Small intestine (tissue), 7 donors: ENCODE measurements around the gene TEX35. TPM values are rescaled to one million over a fixed set of nuclear protein-coding genes. Genes with fewer than 3 reads are reported as not detected.

Source experiments
- DNase-seq, 2 donors: peaks; one replicate each; pipeline versions ENCODE4 v3.0.0 to v3.0.0-alpha.2; 2013
- FAIRE-seq: peaks from 2 replicates; lab custom pipeline; 2012; peaks lifted over from hg19 to GRCh38; lab: Jason Lieb, UNC
- H3K27ac ChIP-seq, 3 donors: one replicate each; pipeline ENCODE4 v1.5.1; 2013; ENCODE audit warnings: low read length in 2 of 3, mild to moderate bottlenecking in 2 of 3, control low read depth in 1 of 3, inconsistent platforms in 1 of 3, low read depth in 1 of 3, moderate library complexity in 1 of 3
- H3K27me3 ChIP-seq, 3 donors: one replicate each; pipeline ENCODE4 v1.6.1; 2013; ENCODE audit warnings: low read length in 3 of 3, inconsistent platforms in 1 of 3; ENCODE audit not compliant: control insufficient read depth in 3 of 3, insufficient read depth in 3 of 3
- H3K36me3 ChIP-seq, 3 donors: one replicate each; pipeline ENCODE4 v1.6.1; 2013; ENCODE audit warnings: low read length in 3 of 3, inconsistent platforms in 1 of 3, low read depth in 1 of 3, mild to moderate bottlenecking in 1 of 3, moderate library complexity in 1 of 3; ENCODE audit not compliant: control insufficient read depth in 3 of 3, insufficient read depth in 2 of 3
- H3K4me1 ChIP-seq, 3 donors: one replicate each; pipeline ENCODE4 v1.6.1; 2013; ENCODE audit warnings: low read length in 2 of 3, inconsistent platforms in 1 of 3, low read depth in 1 of 3, mild to moderate bottlenecking in 1 of 3, moderate library complexity in 1 of 3; ENCODE audit not compliant: control insufficient read depth in 3 of 3, insufficient read depth in 2 of 3
- H3K4me3 ChIP-seq, 3 donors: one replicate each; pipeline ENCODE4 v1.5.1; 2013; ENCODE audit warnings: low read length in 3 of 3, control low read depth in 1 of 3, inconsistent platforms in 1 of 3, low read depth in 1 of 3, mild to moderate bottlenecking in 1 of 3, moderate library complexity in 1 of 3
- H3K9me3 ChIP-seq, 2 donors: one replicate each; pipeline ENCODE4 v1.6.1; 2013; ENCODE audit warnings: low read depth in 1 of 2, low read length in 1 of 2; ENCODE audit not compliant: control insufficient read depth in 2 of 2, insufficient read depth in 1 of 2
- WGBS, 3 donors: extraction: QIAGEN DNeasy Blood & Tissue Kit; methylation state at CpG; one replicate each; pipeline ENCODE4 v1.1.7; 2013; 5-methylcytosine and 5-hydroxymethylcytosine counted together
- polyA plus RNA-seq, 4 donors: library from polyadenylated mRNA; stranded (reverse) in 3 of 4; unstranded in 1 of 4; fragments of 200-250 nt in 3 of 4; fragments of 120-200 nt in 1 of 4; gene quantifications; one replicate each; pipeline versions ENCODE4 v1.2.1 to v1.2.3, GENCODE V29; 2013
- donor health status: healthy with polysubstance abuse.
- donor health status: control.
- donor health status: control.
- donor health status: Bipolar disorder and iron deficiency.
- donor health status: healthy.

Gene TEX35
- polyA plus RNA-seq, 4 donors, result 0.04 to 2.5 (median 0.87) TPM

DNA sequence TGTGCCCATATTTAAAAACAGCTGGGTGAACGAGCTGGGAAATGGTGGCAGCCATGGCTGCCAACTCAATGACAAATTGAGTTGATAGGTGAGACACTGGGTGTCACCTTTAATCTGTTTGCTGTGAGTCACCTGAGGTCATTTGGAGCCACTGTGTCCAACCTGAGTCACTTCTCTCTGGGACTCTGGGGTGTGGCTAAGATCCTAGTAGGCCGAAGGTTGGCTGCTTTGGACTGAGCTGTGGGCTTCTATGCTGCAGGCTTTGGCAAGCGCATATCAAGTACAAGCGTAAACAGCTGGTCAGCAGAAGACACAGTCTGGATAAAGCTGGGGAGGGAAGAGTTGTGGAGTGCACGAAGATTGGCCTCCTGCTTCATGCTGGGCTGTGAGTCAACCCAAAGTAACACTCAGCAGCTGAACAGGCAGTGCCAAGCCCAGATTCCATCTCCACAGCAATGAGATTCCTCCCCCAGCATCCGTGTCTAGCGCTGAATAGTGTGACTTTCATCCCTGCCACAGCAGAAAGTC is 24.0 kb downstream of the TEX35 start:
- no peak for FAIRE-seq
- Histone ChIP-seq H3K27ac (peak overlapping the region; percentile 89 to 91 (median 90)), H3K27me3 (no peaks in the 10 kb centered on the region), H3K4me1 (peaks cover 5 to 46% (median 8%) of the 10 kb centered on the region in 3 donors), H3K4me3 (no peak overlapping the region), H3K36me3 (no peaks in the 10 kb centered on the region), H3K9me3 (no peaks in the 10 kb centered on the region)
- WGBS, 3 donors, result 13 to 41% (median 35%) methylated on average over 7 of the region's 7 CpGs
- DNase-seq, result peak; percentile 87 to 99

DNA sequence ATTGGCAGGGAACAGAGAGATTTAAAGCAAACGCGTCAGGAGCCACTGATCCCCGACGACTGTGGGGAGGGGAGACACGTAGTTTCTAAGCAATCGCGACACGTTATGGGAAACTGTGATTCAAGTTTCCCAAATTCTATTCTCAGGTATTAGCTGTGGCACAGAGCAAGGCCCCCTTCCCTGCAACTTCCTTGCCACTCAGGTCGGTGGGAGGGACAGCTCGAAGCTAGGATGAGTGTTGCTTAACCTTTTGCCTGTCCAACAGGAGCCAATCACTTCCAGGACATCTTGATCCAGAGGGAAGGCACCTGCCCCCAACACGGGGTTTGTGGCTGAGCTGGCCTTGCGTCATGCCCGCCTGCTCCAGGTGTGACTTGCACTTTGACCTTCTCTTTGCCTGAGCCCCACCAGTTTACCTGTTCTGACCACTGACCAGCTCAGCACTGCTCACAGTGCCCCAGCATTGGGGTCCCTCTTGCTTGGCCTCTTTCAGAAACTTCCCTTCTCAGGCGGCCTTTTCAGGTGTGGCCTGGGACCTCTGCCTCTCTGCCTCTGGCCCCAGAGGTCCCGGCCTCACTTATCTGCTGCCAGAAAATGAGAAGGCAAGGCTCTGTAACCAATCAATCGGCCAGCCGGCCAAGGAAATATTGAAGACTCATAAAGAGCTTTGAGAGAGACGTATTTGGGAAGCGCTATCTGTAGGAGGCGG is 24.6 kb downstream of the TEX35 start:
- DNase-seq (peak; percentile 79 to 92), FAIRE-seq (no peak)
- Histone ChIP-seq H3K27ac (peak overlapping the region; percentile 89 to 91 (median 90)), H3K4me1 (peaks cover 5 to 43% (median 8%) of the 10 kb centered on the region in 3 donors), H3K27me3 (no peaks in the 10 kb centered on the region), H3K9me3 (no peaks in the 10 kb centered on the region), H3K4me3 (no peak overlapping the region), H3K36me3 (no peaks in the 10 kb centered on the region)
- 29 to 58% (median 43%) methylated on average over 20 of the region's 20 CpGs for WGBS, 3 donors

DNA sequence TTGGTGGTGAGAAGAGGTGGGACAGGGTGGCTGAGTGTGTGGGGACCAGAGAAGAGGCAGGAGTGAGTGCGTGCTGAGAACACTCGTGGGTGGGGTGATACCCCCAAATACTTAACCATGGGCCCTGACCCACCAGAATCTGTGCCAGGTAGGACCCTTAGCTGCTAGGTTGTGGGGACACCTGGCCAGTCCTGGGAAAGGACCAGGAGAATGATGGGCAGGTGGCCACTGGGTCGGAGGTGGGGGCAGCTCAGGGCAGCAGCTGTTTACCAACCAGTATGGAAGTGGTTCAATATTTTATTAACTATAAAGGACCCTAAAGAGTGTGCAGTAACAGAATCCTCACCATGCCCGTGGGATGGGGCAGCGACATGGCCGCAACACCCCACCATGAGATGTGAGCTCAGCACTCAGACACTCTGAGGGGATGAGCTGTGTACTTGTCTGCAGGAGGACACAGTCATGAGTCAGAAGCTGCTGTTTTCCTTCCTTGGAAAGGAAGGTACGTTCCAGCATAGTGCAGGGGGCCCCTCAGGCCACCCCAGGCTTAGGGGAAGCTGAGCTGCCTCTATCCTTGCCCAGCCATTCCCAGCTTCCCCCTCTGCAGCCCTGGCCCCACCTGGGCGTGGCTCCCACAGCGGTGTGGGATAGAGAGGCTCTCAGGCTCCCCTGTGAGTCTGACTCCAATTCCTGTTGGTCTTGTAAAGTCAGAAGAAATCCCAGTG is 25.4 kb downstream of the TEX35 start:
- no peaks in the 10 kb centered on the region for H3K9me3 ChIP-seq
- FAIRE-seq, result no peak
- peak overlapping the region; percentile 89 to 91 (median 90) for H3K27ac ChIP-seq
- H3K27me3 ChIP-seq, result no peaks in the 10 kb centered on the region
- no peaks in the 10 kb centered on the region for H3K36me3 ChIP-seq
- H3K4me3 ChIP-seq, result no peak overlapping the region
- peaks cover 5 to 44% (median 8%) of the 10 kb centered on the region in 3 donors for H3K4me1 ChIP-seq
- 62 to 78% (median 66%) methylated on average over 9 of the region's 9 CpGs for WGBS, 3 donors
- DNase-seq, result peak; percentile 16 to 51

DNA sequence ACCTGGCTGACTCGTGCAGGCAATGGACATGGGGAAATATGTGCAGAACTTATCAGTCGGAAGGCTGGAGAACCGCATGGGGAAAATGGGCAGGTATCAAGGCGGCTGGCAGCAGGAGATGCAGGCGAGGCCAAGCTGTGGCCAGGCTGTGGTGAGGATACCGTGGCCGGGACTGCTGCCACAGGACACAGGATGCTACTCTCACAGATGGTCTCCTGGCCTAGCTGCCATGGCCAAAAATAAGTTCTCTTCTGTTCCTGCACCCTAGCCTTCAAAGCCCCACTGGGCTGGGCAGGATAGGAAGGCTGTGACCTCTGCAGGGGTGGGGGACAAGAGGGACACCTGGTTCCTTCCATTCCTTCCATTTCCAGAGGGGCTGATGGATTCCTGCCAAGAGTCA is 26.4 kb downstream of the TEX35 start:
- H3K9me3 ChIP-seq, result no peaks in the 10 kb centered on the region
- FAIRE-seq (no peak), DNase-seq (no peak)
- H3K4me1 ChIP-seq, result peaks cover 5 to 49% (median 8%) of the 10 kb centered on the region in 3 donors
- 84 to 86% (median 85%) methylated on average over 7 of the region's 7 CpGs for WGBS, 3 donors
- H3K36me3 ChIP-seq, result no peaks in the 10 kb centered on the region
- no peaks in the 10 kb centered on the region for H3K27me3 ChIP-seq
- no peak overlapping the region for H3K27ac ChIP-seq
- no peak overlapping the region for H3K4me3 ChIP-seq

DNA sequence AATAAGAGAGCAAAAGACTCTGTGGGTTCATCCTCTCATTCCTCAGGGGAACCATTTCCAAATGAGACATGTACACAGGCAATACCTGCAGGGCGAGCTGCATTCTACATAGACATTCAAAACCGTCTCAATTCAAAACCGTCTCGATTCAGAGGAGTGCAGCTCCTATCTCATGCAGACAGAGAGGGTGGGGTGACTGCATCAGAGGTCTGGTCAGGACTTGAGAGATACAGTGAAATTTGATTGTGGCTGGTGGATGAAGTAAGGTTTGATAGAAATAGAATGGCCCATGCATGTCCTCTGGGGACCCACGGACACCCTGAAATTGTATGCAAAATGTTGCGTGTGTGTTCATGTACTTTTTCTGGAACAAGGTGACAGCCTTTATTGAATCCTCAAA is 27.3 kb downstream of the TEX35 start:
- H3K36me3 ChIP-seq, result peaks cover 0 to 7% (median 0%) of the 10 kb centered on the region in 3 donors
- FAIRE-seq (no peak), DNase-seq (no peak)
- H3K27ac ChIP-seq, result peak overlapping the region in 1 of 3 donors; percentile 41
- H3K27me3 ChIP-seq, result no peaks in the 10 kb centered on the region
- H3K9me3 ChIP-seq, result no peaks in the 10 kb centered on the region
- whole genome bisulfite sequencing, 3 donors, result 67 to 80% (median 76%) methylated on average over 6 of the region's 6 CpGs
- H3K4me3 ChIP-seq, result no peak overlapping the region
- peaks cover 5 to 49% (median 8%) of the 10 kb centered on the region in 3 donors for H3K4me1 ChIP-seq

DNA sequence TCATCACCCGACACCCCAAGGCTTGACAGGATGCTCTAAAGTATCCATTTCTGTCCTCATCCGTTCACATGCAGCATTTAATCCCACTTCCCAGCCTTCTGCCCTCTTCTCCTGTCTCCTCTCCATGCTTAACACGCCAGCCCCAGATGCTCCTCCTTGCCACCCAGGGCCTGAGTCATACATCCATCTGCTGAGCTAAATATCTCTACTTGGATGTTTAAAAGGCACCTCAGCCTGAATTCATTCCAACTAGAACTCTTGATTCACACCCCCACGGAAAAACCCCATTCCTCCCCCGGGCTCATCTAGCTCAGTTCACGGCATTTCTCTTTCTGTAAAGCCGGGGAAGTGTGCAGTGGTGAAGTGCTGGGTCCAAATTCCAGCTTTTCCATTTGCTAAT is 27.7 kb downstream of the TEX35 start:
- DNase-seq (peak in 1 of 2 donors; percentile 47), FAIRE-seq (no peak)
- H3K27me3 ChIP-seq, result no peaks in the 10 kb centered on the region
- peaks cover 5 to 49% (median 8%) of the 10 kb centered on the region in 3 donors for H3K4me1 ChIP-seq
- H3K27ac ChIP-seq, result peak overlapping the region in 1 of 3 donors; percentile 67
- H3K4me3 ChIP-seq, result no peak overlapping the region
- WGBS, 3 donors, result 46 to 75% (median 65%) methylated on average over 7 of the region's 7 CpGs
- H3K9me3 ChIP-seq, result no peaks in the 10 kb centered on the region
- H3K36me3 ChIP-seq, result peaks cover 0 to 10% (median 0%) of the 10 kb centered on the region in 3 donors

DNA sequence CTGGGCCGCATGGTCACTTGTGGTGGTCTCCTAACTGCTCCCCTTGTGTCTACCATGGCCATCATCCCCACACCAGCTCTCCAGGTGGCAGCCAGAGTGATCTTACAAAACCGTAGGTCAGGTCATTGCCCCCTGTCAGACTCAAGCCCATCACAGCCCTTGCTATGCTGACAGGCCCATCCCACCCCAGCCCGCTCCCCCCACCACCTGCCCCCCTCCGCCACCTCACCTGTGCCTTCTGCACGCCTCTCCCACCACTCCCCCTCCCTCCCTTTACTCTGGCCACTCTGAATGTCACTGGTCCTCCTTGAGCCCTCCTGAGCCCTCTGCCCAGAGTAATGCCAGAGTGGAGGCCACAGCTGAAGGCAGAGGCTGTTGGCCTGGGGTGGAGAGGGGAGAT is 28.5 kb downstream of the TEX35 start:
- H3K36me3 ChIP-seq, result peaks cover 0 to 14% (median 0%) of the 10 kb centered on the region in 3 donors
- peak overlapping the region; percentile 91 to 96 (median 92) for H3K27ac ChIP-seq
- no peaks in the 10 kb centered on the region for H3K27me3 ChIP-seq
- H3K9me3 ChIP-seq, result no peaks in the 10 kb centered on the region
- DNase-seq (no peak), FAIRE-seq (no peak)
- peaks cover 5 to 47% (median 8%) of the 10 kb centered on the region in 3 donors for H3K4me1 ChIP-seq
- WGBS, 3 donors, result 61 to 85% (median 77%) methylated on average over 4 to 5 of the region's 5 CpGs
- peak overlapping the region in 2 of 3 donors; percentile 59 to 90 for H3K4me3 ChIP-seq

DNA sequence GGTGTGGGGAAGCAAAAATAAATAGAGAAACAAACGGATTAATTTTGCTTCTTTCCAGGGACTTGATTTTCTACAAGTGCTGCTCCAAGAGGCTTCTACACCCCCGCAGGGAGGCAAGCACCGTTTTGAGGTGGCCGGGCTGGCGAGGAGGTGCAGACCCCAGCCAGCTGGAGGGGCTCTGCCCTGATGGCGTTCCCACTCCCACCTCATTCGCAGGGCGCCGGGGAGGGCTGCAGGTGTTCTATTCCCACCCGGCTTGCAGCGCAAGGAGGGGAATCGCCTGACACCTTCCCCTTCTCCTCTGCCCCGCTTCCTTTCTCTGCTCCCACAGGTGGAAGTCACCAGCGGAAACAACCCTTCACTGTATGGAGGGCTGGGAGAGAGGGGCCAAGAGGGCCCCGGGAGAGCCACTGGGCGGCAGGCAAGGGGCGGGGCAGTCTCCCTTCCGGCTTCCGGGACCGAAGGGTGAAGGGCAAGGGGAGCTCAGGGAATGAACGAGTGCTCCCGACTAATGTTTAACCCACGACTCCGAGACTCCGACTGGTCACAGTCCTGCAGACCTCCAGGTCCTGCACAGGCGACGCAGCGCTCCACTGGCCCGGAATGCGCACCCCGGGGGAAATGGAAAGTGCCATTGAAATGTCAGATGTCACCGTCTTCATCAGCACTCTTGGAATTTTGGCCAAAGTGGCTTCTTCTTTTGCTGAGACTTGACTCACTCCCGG is 29.1 kb downstream of the TEX35 start:
- 1 to 6% (median 5%) methylated on average over 31 to 33 of the region's 33 CpGs for WGBS, 3 donors
- DNase-seq, result peak; percentile 91 to 92
- no peak for FAIRE-seq
- no peaks in the 10 kb centered on the region for H3K27me3 ChIP-seq
- H3K36me3 ChIP-seq, result peaks cover 0 to 19% (median 0%) of the 10 kb centered on the region in 3 donors
- no peaks in the 10 kb centered on the region for H3K9me3 ChIP-seq
- peak overlapping the region; percentile 91 to 96 (median 92) for H3K27ac ChIP-seq
- peaks cover 5 to 41% (median 8%) of the 10 kb centered on the region in 3 donors for H3K4me1 ChIP-seq
- H3K4me3 ChIP-seq, result peak overlapping the region; percentile 46 to 90 (median 59)
